T follicular helper cell (primary cell): ENCODE measurements around the gene LETM1.

Source experiments
- DNase-seq: peaks from one replicate; pipeline ENCODE4 v3.0.0-alpha.2; 2020; ENCODE audit warnings: low read depth

Gene LETM1

DNA sequence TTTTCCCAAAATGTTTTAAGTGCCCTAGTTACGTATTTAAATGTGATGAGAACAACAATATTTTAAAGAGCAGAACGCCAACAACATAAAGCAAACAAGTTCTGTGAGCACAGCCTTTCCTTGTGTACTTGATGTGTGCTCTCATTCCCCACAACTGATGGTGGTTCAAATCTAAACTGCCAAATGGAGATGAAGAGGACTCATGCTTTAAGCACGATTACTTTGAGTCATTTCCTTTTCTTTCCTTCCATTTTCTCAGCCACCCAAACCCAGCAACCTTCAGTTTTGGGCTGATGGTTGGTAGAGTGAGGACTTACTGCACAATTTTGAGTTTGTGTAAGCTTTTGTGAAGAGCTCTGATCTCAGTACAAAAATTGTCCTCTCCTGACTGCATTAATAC lies 16.9 kb upstream of the LETM1 start:
- DNase-seq, result no peak

DNA sequence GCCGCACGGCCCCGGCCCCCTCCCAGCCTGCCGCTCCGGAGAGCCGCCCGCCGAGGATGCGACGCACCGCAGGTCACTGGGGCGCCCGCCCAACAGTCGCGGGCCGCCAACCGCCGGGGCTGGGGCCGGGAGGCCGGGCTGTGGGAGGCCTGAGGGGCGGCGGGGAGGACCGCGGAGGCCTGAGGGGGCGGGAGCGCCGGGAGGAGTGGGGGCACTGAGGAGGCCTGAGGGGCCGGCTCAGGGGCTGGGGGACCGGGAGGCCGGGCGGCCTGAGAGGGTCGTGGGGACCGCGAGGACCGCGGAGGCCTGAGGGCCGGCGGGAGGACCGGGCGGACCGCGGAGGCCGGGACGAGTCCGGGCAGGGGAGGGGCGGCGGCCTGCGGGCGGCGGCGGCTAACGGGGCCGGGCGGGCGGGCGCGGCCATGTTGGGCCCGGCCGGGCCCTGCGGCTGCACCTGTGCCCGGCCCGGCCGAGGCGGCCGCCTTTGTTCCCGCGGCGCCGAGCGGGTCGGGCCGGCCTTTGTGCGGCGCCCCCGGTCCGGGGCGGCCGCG lies 15.6 kb upstream of the LETM1 start:
- no peak for DNase-seq

GRCh38 chr4:1870578-1871443 lies 14.9 kb upstream of the LETM1 start, which contains the start of gene NSD2:
TSS of gene NSD2 (plus strand) at chr4:1871393. CDS start at chr4:1900655, 29,262 bp downstream.
- DNase-seq, result peak; percentile 87

DNA sequence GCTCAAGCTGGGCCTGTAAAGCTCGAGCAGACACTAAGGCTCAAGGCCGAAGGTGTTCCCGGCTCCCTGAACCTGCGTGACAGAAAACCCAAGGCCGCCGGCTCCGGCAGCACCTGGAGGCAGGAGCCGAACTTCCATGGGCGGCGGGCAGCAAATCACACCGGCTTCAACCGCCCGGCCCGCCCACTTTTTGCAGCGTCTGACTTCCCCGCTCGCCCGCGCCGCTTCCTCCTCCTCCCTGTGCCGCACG lies 14.3 kb upstream of the LETM1 start:
- peak; percentile 83 for DNase-seq

DNA sequence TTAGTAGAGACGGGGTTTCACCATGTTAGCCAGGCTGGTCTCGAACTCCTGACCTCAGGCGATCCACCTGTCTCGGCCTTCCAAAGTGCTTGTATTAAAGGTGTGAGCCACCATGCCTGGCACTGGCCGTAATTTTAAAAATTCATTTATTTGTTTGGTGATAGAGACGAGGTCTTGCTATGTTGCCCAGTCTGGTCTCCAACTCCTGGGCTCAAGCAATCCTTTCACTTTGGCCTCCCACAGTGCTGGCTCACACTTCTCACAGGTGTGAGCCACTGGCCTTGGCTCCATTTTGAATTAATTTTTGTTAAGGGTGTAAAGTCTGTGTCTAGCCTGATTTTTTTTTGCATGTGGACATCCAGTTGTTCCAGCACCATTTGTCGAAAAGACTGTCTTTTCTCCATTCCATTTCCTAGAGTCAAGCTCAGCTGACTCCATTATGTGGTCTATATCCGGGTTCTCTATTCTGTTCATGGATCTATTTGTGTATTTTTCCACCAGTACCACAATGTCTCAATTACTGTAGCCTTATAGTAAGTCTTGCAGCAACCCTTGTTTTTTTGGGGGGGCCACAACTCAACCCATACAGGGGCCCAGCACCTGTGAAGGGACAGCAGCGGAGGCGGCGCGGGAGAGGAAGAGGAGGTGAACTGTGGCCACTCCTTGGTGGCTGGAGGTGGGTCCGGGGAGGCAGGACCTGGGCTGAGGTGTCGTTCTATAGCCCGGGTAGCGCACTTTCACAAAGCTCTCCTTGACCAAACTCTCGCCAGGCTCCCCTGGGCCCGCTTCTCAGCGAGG lies 13.8 kb upstream of the LETM1 start:
- no peak for DNase-seq

- DNase-seq, result no peak
These were observed 13.0 kb upstream of the LETM1 start for GRCh38 chr4:1868912-1869311.

DNA sequence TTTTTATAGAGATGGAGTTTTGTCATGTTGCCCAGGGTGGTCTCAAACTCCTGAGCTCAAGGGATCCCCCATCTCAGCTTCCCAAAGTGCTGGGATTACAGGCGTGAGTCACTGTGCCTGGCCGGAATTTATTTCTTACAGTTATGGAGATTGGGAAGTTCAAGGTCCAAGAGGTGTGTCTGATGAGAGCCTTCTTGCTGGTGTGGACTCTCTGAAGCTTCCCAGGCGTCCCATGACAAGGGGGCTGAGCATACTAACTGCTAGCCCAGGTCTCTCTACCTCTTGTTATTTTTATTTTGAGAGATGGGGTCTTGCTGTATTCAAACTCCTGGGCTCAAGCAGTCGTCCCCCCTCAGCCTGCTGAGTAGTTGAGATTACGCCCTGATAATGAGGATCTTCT lies 12.3 kb upstream of the LETM1 start:
- DNase-seq, result no peak

DNA sequence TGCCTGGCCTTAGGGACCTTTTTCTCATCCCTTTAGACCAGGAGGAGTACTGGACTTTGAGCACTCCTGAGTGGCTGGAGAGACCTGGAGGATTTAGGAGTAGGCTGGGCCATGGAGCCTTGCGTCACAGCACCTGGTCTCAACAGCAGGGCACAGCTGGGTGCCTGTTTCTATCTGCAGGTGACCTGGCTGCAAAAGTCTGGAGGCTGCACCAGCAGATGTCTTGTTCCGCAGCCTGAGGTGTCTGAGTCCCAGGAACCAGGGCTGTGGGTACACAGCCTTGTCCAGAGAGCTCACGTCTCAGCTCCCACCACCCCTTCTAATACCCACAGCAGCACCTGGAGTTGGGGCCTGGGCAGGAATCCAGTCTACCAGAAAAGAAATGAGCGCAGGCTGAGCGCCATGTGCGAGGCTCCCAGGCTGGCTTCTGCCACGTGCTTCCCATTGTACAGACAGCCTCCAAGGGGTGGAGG lies 10.3 kb upstream of the LETM1 start:
- no peak for DNase-seq

GRCh38 chr4:1864076-1865008 lies 8.4 kb upstream of the LETM1 start:
- no peak for DNase-seq

GRCh38 chr4:1863297-1864033 lies 7.5 kb upstream of the LETM1 start:
- DNase-seq, result no peak

GRCh38 chr4:1862961-1863296 lies 7.0 kb upstream of the LETM1 start:
- DNase-seq, result no peak

GRCh38 chr4:1862055-1862911 lies 6.3 kb upstream of the LETM1 start:
- no peak for DNase-seq

- DNase-seq, result no peak
These were observed 3.4 kb upstream of the LETM1 start for GRCh38 chr4:1859389-1859753.

DNA sequence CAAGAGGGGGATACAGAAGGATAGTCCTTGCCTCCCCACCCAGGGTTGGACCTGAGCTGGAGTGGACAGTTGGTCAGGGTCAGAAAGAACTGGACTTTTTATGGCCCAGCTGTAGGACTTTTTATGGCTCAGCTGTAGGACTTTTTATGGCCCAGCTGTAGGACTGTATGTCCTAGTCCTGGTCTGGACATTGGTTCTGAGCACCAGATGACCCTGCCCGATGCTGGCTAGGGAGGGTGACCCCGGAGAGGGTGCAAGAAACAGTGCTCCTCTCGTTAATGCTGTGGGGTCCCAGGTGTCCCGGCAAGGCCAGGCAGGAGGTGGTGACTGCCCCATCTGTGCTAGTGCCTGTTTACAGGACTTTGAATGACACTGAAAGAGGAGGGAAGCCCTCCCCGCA lies 2.0 kb upstream of the LETM1 start:
- no peak for DNase-seq

DNA sequence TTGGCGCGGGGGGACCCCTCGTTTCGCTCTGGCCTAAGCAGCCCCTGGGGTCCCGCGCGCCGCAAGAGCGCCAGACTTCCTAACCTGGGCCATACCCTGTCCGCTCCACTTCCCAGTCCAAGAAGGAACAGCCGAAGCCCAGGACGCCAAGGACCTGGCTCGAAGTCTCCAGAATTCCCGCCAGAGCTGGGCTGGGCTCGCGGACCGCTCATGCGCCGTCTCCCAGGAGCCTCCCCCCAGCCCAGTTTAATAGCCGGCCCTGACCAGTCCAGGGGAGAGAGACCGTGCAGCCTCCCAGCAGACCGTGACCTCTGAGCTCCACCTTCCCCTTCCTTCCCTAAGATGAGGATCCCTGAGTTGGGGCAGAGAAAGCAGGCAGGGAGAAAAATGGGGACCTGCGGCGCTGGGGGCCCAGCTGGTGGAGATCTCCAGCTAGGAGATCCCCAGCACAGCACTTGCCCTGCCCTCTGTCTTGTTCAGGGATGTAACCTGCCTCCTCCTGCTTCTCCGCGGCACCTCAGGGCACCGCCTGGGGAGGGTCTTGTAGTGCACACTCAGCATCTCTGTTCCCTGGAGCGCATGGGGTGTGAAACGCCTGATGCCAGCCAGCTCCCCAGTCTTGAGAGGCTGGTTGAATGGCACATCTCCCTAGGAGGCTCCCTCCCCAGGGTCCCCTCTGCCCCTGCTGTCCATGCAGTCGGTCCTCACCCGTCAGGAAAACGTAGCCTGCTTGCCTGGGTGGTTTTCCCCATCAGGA lies 1.2 kb upstream of the LETM1 start:
- DNase-seq, result no peak

DNA sequence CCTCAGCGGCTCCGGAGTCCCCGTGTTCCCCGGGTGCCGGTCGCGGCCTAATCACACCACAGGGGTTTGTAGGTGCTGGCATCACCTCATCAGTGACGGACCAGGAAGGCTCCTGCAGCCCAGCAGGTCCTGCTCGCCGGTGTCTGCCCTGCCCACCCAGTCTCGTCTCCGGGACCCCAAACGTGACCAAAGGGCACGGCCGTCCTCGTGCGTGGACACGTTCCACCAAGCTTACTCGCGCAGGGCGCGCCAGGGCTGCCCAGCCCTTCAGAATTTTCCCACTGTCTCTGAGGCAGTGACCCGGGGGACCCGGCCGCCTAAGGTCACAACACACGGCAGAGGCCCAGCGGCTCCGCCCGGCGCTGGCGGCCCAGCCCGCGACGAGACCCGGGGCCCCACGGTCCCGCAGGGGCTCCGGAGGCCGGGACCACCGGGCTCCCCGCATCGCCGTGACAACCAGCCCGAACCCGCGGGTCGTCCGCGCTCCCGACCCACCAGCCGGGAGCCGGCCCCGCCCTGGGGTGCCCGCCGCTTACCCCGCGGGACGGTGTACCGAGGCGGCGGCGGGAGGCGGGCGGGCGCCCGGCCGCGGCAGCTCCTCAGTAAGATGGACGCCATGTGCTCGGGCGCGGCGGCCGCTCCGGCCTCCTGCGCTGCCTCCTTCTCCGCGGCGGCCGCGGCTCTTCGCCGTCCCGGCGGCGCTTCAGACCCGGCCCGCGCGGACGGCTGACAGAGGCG lies 454 bp downstream of the LETM1 start:
- DNase-seq, result no peak

DNA sequence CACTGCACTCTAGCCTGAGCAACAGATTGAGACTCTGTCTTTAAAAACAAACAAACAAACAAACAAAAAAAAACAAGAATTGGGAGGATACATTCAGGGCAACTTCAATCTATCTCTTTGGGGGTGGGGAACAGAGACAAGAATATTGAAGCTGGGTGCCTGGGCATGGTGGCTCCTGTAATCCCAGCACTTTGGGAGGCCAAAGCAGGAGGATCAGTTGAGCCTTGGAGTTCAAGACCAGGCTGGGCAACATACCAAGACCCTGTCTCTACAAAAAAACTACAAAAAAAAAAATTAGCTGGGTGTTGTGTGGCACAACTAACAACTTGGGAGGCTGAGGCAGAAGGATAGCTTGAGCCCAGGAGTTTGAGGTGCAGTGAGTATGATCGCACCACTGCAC lies 1.2 kb downstream of the LETM1 start:
- DNase-seq, result no peak

GRCh38 chr4:1852904-1853623 lies 2.9 kb downstream of the LETM1 start:
- DNase-seq, result no peak
